ENCODE measurements around the gene CASTOR1. TPM values are rescaled to one million over a fixed set of nuclear protein-coding genes. Genes with fewer than 3 reads are reported as not detected.
A peak's percentile ranks its signal among the peaks of the same experiment; 100 is the strongest.

CASTOR1 gene
- polyA plus RNA-seq, 4 donors, result 2.0 to 8.3 (median 4.6) TPM

- peaks cover 0 to 39% (median 0%) of the 10 kb centered on the region in 3 donors for H3K36me3 ChIP-seq (ENCODE audit: control insufficient read depth in 3 of 3, insufficient read depth in 2 of 3, low read depth in 1 of 3, low read length in 3 of 3)
- no peak for FAIRE-seq
- no peak overlapping the region for H3K4me3 ChIP-seq (ENCODE audit: low read depth in 1 of 3, low read length in 3 of 3)
- no peak for DNase-seq
- no peaks in the 10 kb centered on the region for H3K27me3 ChIP-seq (ENCODE audit: control insufficient read depth in 3 of 3, insufficient read depth in 3 of 3, low read length in 3 of 3)
- WGBS, 3 donors, result 72 to 94% (median 79%) methylated on average over 4 of the region's 4 CpGs
- peak overlapping the region in 2 of 3 donors; percentile 32 to 74 for H3K27ac ChIP-seq (ENCODE audit: low read depth in 1 of 3, low read length in 2 of 3)
- H3K4me1 ChIP-seq (ENCODE audit: control insufficient read depth in 3 of 3, insufficient read depth in 2 of 3, low read depth in 1 of 3, low read length in 2 of 3), result peaks cover 7 to 49% (median 29%) of the 10 kb centered on the region in 3 donors
- H3K9me3 ChIP-seq (ENCODE audit: control insufficient read depth in 2 of 2, insufficient read depth in 1 of 2, low read depth in 1 of 2, low read length in 1 of 2), result no peaks in the 10 kb centered on the region
Observed at GRCh38 chr22:30307041-30307574, 17.8 kb upstream of the CASTOR1 start.

GRCh38 chr22:30306627-30307011 lies 17.3 kb upstream of the CASTOR1 start:
- no peak overlapping the region for H3K4me3 ChIP-seq (ENCODE audit: low read depth in 1 of 3, low read length in 3 of 3)
- H3K9me3 ChIP-seq (ENCODE audit: control insufficient read depth in 2 of 2, insufficient read depth in 1 of 2, low read depth in 1 of 2, low read length in 1 of 2), result no peaks in the 10 kb centered on the region
- WGBS, 3 donors, result 57 to 93% (median 72%) methylated on average over 1 of the region's 1 CpG
- DNase-seq (no peak), FAIRE-seq (no peak)
- peaks cover 0 to 43% (median 0%) of the 10 kb centered on the region in 3 donors for H3K36me3 ChIP-seq (ENCODE audit: control insufficient read depth in 3 of 3, insufficient read depth in 2 of 3, low read depth in 1 of 3, low read length in 3 of 3)
- H3K27ac ChIP-seq (ENCODE audit: low read depth in 1 of 3, low read length in 2 of 3), result peak overlapping the region in 2 of 3 donors; percentile 32 to 74
- no peaks in the 10 kb centered on the region for H3K27me3 ChIP-seq (ENCODE audit: control insufficient read depth in 3 of 3, insufficient read depth in 3 of 3, low read length in 3 of 3)
- H3K4me1 ChIP-seq (ENCODE audit: control insufficient read depth in 3 of 3, insufficient read depth in 2 of 3, low read depth in 1 of 3, low read length in 2 of 3), result peaks cover 5 to 52% (median 26%) of the 10 kb centered on the region in 3 donors

GRCh38 chr22:30305906-30306626 lies 16.8 kb upstream of the CASTOR1 start:
- WGBS, 3 donors, result 26 to 35% (median 31%) methylated on average over 3 of the region's 3 CpGs
- Histone ChIP-seq H3K4me1 (ENCODE audit: control insufficient read depth in 3 of 3, insufficient read depth in 2 of 3, low read depth in 1 of 3, low read length in 2 of 3) (peaks cover 0 to 46% (median 21%) of the 10 kb centered on the region in 3 donors), H3K27ac (ENCODE audit: low read depth in 1 of 3, low read length in 2 of 3) (peak overlapping the region; percentile 39 to 75 (median 65)), H3K27me3 (ENCODE audit: control insufficient read depth in 3 of 3, insufficient read depth in 3 of 3, low read length in 3 of 3) (no peaks in the 10 kb centered on the region), H3K9me3 (ENCODE audit: control insufficient read depth in 2 of 2, insufficient read depth in 1 of 2, low read depth in 1 of 2, low read length in 1 of 2) (no peaks in the 10 kb centered on the region), H3K4me3 (ENCODE audit: low read depth in 1 of 3, low read length in 3 of 3) (peak overlapping the region in 1 of 3 donors; percentile 18), H3K36me3 (ENCODE audit: control insufficient read depth in 3 of 3, insufficient read depth in 2 of 3, low read depth in 1 of 3, low read length in 3 of 3) (peaks cover 0 to 46% (median 0%) of the 10 kb centered on the region in 3 donors)
- FAIRE-seq, result no peak
- DNase-seq, result peak; percentile 50 to 58

GRCh38 chr22:30305519-30305905 lies 16.2 kb upstream of the CASTOR1 start:
- peak overlapping the region; percentile 39 to 75 (median 65) for H3K27ac ChIP-seq (ENCODE audit: low read depth in 1 of 3, low read length in 2 of 3)
- H3K27me3 ChIP-seq (ENCODE audit: control insufficient read depth in 3 of 3, insufficient read depth in 3 of 3, low read length in 3 of 3), result no peaks in the 10 kb centered on the region
- peak overlapping the region in 1 of 3 donors; percentile 18 for H3K4me3 ChIP-seq (ENCODE audit: low read depth in 1 of 3, low read length in 3 of 3)
- 9 to 28% (median 14%) methylated on average over 4 of the region's 4 CpGs for WGBS, 3 donors
- peak; percentile 46 to 66 for DNase-seq
- no peak for FAIRE-seq
- peaks cover 0 to 50% (median 0%) of the 10 kb centered on the region in 3 donors for H3K36me3 ChIP-seq (ENCODE audit: control insufficient read depth in 3 of 3, insufficient read depth in 2 of 3, low read depth in 1 of 3, low read length in 3 of 3)
- no peaks in the 10 kb centered on the region for H3K9me3 ChIP-seq (ENCODE audit: control insufficient read depth in 2 of 2, insufficient read depth in 1 of 2, low read depth in 1 of 2, low read length in 1 of 2)
- peaks cover 0 to 42% (median 20%) of the 10 kb centered on the region in 3 donors for H3K4me1 ChIP-seq (ENCODE audit: control insufficient read depth in 3 of 3, insufficient read depth in 2 of 3, low read depth in 1 of 3, low read length in 2 of 3)

GRCh38 chr22:30304495-30305244 lies 15.4 kb upstream of the CASTOR1 start:
- 38 to 54% (median 49%) methylated on average over 7 of the region's 7 CpGs for WGBS, 3 donors
- FAIRE-seq (no peak), DNase-seq (no peak)
- Histone ChIP-seq H3K27me3 (ENCODE audit: control insufficient read depth in 3 of 3, insufficient read depth in 3 of 3, low read length in 3 of 3) (no peaks in the 10 kb centered on the region), H3K27ac (ENCODE audit: low read depth in 1 of 3, low read length in 2 of 3) (peak overlapping the region in 1 of 3 donors; percentile 75), H3K36me3 (ENCODE audit: control insufficient read depth in 3 of 3, insufficient read depth in 2 of 3, low read depth in 1 of 3, low read length in 3 of 3) (peaks cover 0 to 53% (median 0%) of the 10 kb centered on the region in 3 donors), H3K9me3 (ENCODE audit: control insufficient read depth in 2 of 2, insufficient read depth in 1 of 2, low read depth in 1 of 2, low read length in 1 of 2) (no peaks in the 10 kb centered on the region), H3K4me1 (ENCODE audit: control insufficient read depth in 3 of 3, insufficient read depth in 2 of 3, low read depth in 1 of 3, low read length in 2 of 3) (peaks cover 0 to 37% (median 14%) of the 10 kb centered on the region in 3 donors), H3K4me3 (ENCODE audit: low read depth in 1 of 3, low read length in 3 of 3) (no peak overlapping the region)

- FAIRE-seq (no peak), DNase-seq (no peak)
Observed at GRCh38 chr22:30302810-30303138, 13.5 kb upstream of the CASTOR1 start.

GRCh38 chr22:30301995-30302809 lies 12.9 kb upstream of the CASTOR1 start:
- 46 to 61% (median 49%) methylated on average over 9 of the region's 9 CpGs for WGBS, 3 donors
- no peak for FAIRE-seq
- no peaks in the 10 kb centered on the region for H3K9me3 ChIP-seq (ENCODE audit: control insufficient read depth in 2 of 2, insufficient read depth in 1 of 2, low read depth in 1 of 2, low read length in 1 of 2)

More at GRCh38 chr22:30302810-30303138, 13.5 kb upstream of the CASTOR1 start:
- Histone ChIP-seq H3K27ac (ENCODE audit: low read depth in 1 of 3, low read length in 2 of 3) (peak overlapping the region in 1 of 3 donors; percentile 75), H3K36me3 (ENCODE audit: control insufficient read depth in 3 of 3, insufficient read depth in 2 of 3, low read depth in 1 of 3, low read length in 3 of 3) (peaks cover 0 to 65% (median 3%) of the 10 kb centered on the region in 3 donors), H3K9me3 (ENCODE audit: control insufficient read depth in 2 of 2, insufficient read depth in 1 of 2, low read depth in 1 of 2, low read length in 1 of 2) (no peaks in the 10 kb centered on the region), H3K4me1 (ENCODE audit: control insufficient read depth in 3 of 3, insufficient read depth in 2 of 3, low read depth in 1 of 3, low read length in 2 of 3) (peaks cover 0 to 37% (median 10%) of the 10 kb centered on the region in 3 donors), H3K4me3 (ENCODE audit: low read depth in 1 of 3, low read length in 3 of 3) (no peak overlapping the region), H3K27me3 (ENCODE audit: control insufficient read depth in 3 of 3, insufficient read depth in 3 of 3, low read length in 3 of 3) (no peaks in the 10 kb centered on the region)
- WGBS, 3 donors, result 78 to 93% (median 87%) methylated on average over 5 of the region's 5 CpGs

More at GRCh38 chr22:30301995-30302809, 12.9 kb upstream of the CASTOR1 start:
- H3K27ac ChIP-seq (ENCODE audit: low read depth in 1 of 3, low read length in 2 of 3), result peak overlapping the region in 2 of 3 donors; percentile 12 to 75
- DNase-seq, result peak; percentile 34 to 39
- peaks cover 2 to 71% (median 3%) of the 10 kb centered on the region in 3 donors for H3K36me3 ChIP-seq (ENCODE audit: control insufficient read depth in 3 of 3, insufficient read depth in 2 of 3, low read depth in 1 of 3, low read length in 3 of 3)
- peaks cover 0 to 34% (median 10%) of the 10 kb centered on the region in 3 donors for H3K4me1 ChIP-seq (ENCODE audit: control insufficient read depth in 3 of 3, insufficient read depth in 2 of 3, low read depth in 1 of 3, low read length in 2 of 3)
- no peaks in the 10 kb centered on the region for H3K27me3 ChIP-seq (ENCODE audit: control insufficient read depth in 3 of 3, insufficient read depth in 3 of 3, low read length in 3 of 3)
- H3K4me3 ChIP-seq (ENCODE audit: low read depth in 1 of 3, low read length in 3 of 3), result no peak overlapping the region
